GM21360 (cell line): ENCODE data around the gene LRCOL1.

Source experiments
- ATAC-seq: cut with Tn5 transposase; IDR thresholded peaks from one replicate; pipeline ENCODE4 v1.9.1; 2021; ENCODE audit warnings: mild to moderate bottlenecking, moderate library complexity; ENCODE audit not compliant: unreplicated experiment

The LRCOL1 gene

DNA sequence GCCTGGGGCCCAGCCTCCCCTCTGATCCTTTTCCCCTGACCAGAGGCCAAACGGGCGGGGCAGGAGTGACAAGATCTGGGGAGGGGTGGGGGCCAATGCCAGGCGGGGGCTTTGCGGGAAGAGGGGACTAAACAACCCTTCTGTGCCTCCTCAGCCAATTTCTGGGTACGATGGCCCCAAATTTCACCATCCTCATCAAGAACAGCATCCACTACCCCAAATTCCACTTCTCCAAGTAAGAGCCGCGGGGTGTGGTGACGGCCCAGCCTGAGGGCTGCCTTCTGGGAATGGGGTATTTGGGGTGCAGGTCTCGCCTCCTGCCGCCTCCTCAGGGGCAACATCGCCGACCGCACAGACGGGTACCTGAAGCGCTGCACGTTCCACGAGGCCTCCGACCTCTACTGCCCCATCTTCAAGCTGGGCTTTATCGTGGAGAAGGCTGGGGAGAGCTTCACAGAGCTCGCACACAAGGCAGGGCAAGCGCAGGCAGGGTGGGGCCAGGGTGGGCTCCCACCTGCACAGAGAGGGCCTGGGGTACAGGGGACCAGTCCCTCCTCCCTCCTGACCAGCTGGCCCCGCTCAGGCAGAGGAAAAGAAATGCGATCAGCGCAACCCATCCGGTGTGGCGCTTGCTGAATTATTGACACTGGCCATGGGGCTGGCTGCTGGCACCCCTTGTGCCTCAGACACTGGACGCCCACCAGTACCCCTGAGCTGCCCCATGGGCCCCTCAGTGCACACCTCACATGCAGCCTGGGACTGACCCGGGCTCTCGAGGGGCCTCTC, 9.9 kb upstream of the LRCOL1 start:
- ATAC-seq = no peak

- no peak for ATAC-seq
Observed at GRCh38 chr12:132619386-132620112, 9.2 kb upstream of the LRCOL1 start.

DNA sequence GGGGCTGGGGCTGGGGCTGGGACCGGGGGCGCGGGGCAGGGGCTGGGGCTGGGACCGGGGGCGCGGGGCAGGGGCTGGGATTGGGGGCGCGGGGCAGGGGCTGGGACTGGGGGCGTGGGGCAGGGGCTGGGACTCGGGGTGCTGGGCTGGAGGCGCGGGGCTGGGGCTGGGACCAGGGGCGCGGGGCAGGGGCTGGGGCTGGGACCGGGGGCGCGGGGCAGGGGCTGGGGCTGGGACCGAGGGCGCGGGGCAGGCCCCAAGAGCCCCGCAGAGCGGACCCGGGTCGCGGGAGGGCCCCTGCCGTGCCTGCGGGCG, 8.6 kb upstream of the LRCOL1 start:
- ATAC-seq = no peak

GRCh38 chr12:132618683-132619043, 8.3 kb upstream of the LRCOL1 start, which contains the start of gene P2RX2:
TSS of gene P2RX2 (plus strand) at chr12:132618776. CDS start at chr12:132618817, 41 bp downstream.
- no peak for ATAC-seq

DNA sequence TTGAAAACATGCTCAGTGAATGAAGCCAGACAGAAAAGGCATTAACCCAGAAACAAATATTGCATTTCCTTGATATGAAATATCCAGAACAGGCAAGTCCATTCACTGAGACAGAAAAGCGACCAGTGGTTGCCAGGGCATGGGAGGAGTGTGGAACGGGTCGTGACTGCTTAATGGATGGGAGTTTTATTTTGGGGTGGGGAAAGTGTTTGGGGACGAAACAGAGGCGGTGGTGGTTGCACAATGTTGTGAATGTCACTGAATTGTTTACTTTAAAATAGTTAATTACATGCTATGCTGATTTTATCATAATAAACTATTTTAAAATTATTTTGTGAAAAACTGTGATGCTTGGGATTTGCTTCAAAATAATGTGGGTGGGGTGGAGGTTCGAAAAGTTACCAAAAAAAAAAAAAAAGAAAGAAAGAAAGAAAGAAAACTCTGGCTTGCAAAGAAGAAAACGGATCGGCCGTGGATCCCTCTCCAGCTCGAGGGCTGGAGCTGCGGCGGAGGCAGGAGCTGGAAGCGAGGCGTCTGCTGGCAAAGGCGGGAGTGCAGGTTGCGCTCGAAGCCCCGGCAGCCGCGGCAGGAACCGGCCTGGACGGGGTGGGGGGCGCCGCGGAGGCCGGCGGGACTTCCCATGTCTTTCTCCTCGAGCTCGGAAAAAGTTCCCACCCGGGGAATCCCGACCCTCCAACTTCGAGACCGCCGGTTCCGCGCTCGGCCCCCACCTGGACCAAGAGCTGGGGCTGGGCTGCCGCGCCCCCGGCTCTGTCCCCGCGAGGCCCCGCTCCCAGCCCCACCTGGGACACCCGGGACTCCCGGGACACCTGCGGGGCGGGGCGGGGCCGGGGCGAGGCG, 7.7 kb upstream of the LRCOL1 start:
- no peak for ATAC-seq

DNA sequence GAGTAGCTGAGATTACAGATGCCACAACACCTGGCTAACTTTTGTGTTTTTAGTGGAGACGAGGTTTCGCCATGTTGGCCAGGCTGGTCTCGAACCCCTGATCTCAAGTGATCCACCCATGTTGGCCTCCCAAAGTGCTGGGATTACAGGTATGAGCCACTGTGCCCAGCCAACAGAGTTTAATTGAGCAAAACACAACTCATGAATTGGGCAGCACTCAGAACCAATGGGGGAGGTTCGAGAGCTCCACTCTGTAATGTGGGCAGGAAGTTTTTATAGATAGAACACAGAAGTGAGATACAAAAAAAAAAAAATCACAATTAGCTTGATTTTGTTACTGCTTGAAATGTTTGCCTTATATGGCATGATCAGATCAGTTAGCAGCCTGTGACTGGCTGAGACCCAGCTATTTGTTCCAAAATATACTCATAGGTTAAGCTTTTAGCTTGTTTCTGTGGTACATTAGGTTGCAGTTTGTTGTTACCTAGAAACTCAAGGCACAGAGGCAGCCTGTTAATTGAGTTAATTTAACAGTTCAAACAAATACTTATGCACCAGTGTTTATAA, 6.8 kb upstream of the LRCOL1 start:
- no peak for ATAC-seq

GRCh38 chr12:132615579-132616038, 5.2 kb upstream of the LRCOL1 start:
- ATAC-seq = no peak

- no peak for ATAC-seq
Observed at GRCh38 chr12:132614861-132615578, 4.6 kb upstream of the LRCOL1 start.

GRCh38 chr12:132614029-132614428, 3.6 kb upstream of the LRCOL1 start:
- ATAC-seq = no peak

GRCh38 chr12:132611620-132612019, 1.2 kb upstream of the LRCOL1 start:
- no peak for ATAC-seq

- ATAC-seq = no peak
Observed at GRCh38 chr12:132610866-132611602, 652 bp upstream of the LRCOL1 start.

DNA sequence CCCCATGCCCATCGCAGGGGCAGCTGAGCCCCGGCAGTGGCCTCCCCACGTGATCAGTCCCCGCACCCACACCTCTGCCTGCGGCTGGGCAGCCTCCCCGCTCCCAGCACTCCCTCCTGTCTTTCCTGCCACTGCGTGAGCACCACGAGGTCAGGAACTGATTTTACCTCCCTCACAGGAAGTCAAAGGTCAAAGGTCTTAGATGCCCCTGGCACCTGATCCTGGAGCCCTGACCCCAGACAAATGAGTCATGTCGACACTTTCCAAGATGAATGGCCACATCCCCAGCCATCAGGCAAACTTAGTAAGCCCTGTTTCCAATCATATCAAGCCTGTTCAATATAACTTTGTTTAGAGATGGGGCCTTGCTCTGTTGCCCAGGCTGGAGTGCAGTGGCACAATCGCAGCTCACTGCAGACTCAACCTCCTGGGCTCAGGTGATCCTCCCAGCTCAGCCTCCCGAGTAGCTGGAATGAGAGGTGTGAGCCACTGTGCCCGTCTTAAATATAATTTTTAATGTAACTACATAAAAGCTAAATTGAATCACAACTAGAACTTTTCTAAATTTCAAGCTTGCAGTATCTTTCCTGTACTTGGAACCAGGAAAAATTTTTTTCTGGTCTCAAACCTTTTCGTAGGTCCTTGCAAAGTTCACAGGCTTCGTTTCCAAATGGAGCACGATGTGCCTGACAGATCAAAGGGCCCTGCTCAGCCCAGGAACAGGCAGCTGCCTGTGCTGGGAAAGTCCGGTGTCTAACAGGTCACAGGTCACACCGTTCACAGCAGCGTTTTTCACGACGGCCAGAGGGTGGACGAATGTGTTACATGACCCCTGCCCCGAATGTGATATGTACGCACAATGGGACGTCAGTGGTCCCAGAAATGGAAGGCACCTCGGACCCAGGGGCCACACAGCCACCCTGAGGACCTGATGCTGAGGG, 1.9 kb downstream of the LRCOL1 start:
- no peak for ATAC-seq

GRCh38 chr12:132606927-132607326, 3.5 kb downstream of the LRCOL1 start:
- ATAC-seq = no peak

DNA sequence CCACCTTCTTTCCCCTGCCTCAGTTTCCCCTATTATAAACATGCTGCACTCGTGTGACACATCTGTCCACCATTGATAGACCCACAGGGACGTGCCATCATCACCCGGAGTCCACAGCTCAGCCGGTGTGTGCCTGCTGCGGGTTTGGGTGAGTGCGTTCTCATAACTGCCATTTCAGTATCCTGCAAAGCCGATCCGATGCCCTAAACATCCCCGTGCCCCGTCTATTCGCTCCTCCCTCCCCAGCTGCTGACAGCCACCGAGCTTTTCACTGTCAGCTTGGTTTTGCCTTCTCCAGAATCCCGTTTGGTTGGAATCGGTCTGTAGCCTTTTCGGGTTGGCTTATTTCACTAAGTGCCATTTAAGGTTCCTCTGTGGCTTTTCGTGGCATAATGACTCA, 3.9 kb downstream of the LRCOL1 start:
- ATAC-seq = no peak

- ATAC-seq = no peak
Observed at GRCh38 chr12:132605892-132606291, 4.5 kb downstream of the LRCOL1 start.

GRCh38 chr12:132604668-132605441, 5.5 kb downstream of the LRCOL1 start:
- ATAC-seq = no peak

GRCh38 chr12:132604151-132604618, 6.2 kb downstream of the LRCOL1 start:
- ATAC-seq = no peak
